CD4-positive, alpha-beta T cell treated with Interleukin-4 for 1 hour (primary cell): ENCODE results near the gene ARHGAP24.

Source experiments
- DNase-seq, 2 donors: peaks; one replicate each; pipeline ENCODE4 v3.0.0-alpha.2; 2020 to 2022

ARHGAP24 gene

DNA sequence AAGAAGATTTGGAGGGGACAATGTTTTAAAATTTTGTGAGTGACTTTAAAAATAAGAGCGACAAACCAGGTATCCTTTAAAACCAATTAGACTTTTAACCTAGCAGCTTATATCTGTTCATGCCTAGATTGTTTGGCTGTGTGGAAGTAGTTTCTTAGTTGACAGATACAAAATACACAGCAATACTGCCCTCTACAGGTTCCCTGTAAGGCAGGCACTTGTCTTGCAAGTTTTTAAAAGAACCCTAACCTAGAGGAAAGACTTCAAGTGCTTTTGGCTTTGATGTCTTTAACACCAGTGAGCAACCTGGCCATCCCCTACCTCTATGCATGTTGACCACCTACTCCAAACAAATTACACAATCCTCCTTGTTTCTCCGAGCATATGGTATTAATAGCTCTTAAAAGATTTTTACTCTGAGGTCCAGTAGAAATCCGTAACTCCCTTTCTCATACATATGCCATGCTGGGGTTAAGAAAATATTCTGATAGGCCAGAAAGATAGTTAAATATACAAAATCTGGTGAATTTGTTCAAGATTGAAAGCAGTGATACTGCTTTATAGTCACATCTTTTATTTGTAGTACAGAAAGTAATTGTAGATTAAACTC is 273.0 kb downstream of the ARHGAP24 start:
- DNase-seq = peak; percentile 19 to 42

DNA sequence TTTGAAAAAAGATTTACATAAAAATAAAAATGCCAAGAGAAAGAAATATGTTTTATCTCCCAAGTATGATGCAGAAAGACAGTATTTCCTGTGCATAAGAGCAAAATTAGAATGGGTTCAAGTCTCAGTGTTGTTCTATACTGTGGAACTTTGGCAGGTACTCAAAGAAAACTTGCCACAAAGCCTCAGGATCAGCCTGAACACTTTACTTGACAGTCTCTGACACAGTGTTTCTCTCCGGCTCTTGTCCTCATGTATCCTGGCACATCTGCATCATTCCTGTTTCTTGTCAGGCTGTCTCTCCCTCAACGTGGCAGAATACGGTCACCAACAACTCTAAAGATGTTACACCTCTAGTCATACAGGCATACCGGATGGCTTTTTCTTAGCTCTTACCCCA is 273.7 kb downstream of the ARHGAP24 start:
- no peak for DNase-seq

DNA sequence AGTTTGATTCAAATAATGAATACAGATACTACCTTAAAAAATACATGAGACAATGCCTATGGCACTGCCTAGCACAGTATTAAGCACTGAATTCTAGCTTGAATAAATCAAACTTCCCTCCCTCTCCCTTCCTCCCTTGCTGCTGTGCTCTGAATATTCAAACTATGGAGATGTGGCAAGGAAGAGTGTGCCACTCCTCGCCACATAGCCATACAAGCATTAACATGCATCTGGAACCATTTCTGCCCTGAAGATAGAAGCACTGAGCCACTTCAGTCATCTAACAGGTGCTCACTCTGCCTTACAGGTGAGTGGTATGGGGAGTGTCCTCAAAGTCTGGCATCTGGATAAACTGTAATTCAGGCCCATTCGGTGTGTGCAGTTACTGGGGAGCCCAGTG is 276.9 kb downstream of the ARHGAP24 start:
- no peak for DNase-seq

DNA sequence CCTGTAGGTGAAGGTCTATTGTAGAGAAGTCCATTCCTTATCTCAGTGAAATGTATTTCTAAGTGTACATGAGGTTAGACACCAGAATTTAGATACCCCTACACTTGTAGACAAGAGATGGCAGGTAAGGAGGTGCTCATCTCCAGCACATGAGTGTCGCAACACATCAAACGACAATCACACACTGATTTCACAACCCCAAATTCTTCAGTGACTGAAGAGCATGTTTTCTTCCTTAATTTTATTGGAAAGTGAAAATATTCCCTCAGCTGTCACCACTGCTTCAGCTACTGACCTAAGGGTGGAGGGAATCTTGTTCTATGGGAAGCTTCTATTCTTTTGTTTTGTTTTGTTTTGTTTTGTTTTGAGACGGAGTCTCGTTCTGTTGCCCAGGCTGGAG is 280.3 kb downstream of the ARHGAP24 start:
- no peak for DNase-seq

DNA sequence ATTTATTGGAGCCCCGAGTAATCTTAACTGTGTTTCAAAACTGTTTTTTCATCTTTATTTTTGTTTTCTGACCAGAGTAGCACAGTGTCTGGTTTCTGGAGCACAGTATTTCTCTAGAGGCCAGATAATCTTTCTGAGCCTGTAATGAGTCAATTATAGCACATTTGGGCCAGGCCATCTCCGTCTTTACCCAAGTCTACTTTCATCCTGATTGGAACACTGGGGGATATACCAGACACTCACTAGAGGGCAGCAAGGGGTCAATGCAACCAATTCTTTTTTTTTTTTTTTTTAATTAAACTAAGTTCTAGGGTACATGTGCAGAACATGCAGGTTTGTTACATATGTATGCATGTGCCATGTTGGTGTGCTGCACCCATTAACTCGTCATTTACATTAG is 282.0 kb downstream of the ARHGAP24 start:
- no peak for DNase-seq

DNA sequence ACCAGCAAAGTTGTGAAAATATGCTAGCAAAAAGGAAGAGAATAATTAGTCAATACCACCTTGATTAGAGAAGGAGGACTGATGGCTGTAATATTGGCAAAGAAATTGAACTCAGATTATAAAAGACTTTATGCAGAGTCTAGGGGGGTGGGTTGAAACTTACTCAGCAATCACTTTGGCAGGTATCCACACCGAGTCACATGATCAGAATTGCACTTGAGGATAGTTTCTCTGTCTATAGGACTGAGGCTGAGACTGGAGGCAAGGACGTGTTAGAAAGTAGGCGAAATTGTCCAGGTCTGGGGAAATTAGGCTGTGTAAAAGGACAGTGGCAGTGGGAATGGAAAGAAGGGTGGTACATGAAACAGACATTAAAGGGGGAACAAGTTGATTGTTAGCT is 284.4 kb downstream of the ARHGAP24 start:
- DNase-seq = no peak

DNA sequence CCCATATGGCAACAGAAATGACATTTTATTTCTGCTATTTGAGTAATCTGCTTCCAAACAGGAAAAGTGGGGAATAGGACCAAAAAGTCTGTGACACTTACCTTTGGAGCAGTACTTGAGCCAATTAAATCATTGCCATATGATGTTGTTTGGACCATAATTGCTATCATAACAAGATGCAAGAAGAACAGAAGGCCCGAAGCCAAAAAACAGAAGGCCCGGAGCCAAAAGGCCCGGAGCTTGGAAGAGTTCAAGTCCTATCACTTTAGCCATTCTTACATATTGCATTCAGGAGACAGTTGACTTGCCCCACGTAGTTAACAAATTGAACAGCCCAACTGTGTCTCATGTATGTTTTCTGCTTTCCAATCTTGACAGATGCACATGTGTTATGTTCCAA is 285.6 kb downstream of the ARHGAP24 start:
- DNase-seq = no peak

DNA sequence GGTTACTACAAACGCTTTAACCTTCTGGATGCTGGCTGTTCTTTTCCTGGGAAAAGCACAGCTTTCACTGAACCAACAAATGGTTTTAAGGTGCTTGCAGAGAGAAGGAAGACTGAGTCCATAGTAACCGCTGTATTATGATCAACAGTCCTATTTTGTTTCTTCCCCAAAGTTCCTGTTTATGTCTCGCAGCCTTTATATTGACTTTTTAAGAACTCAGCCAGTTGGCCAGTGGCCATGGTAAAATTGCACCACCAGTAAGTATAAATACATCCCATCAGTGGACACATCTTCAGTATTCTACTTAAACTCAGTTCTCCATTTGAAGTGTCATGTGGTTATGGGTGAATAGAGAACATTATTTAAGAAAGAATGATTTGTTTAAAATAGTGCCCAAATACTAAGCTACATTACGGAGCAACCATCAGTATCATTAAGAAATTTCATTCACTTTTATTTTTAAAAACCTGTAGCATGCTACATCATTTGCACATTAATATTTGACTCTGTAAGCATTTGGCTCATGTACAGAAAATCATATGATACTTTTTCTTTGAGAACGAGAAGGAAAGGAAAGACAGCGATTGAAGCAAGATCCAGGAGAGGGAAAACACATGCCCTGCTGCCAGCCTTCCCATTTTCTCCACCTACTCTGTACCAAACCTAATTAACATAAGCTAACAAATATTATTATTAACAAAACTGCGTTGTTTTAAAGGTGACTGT is 287.0 kb downstream of the ARHGAP24 start:
- peak in 1 of 2 donors; percentile 41 for DNase-seq

DNA sequence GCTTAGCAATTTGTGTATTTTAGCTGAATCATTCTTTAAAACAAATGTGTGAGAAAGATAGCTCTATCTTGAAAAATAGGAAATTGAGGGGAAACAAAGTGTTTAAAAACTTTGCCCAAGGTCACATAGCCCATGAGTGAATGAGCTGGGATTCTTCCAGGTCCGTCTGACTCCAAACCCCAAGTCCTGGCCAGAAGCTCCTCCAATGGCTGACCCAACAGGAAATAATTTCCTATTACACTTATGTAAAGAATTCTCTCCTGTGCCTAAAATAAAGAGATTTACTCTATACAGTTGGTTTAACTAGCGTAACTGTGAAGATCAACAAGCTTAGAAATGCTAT is 287.6 kb downstream of the ARHGAP24 start:
- DNase-seq = no peak

DNA sequence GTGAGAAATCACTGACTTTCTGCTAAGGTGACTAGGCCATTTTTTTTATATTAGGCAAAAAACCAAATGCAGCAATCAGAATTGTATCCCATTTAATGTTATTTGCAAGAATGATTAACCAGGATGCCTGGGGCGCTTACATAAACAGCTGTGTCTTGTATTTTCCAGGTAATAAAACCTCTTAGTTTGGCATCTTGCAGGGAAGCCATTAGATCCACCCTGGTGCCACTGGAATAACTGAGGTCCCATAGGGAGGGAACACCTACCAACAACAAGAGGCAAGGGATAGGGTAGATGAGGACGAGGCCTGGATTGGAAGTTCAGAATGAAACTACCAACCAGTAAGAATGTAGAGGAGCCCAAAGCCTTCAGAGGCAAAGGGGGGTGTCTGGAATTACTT is 288.3 kb downstream of the ARHGAP24 start:
- DNase-seq = no peak

DNA sequence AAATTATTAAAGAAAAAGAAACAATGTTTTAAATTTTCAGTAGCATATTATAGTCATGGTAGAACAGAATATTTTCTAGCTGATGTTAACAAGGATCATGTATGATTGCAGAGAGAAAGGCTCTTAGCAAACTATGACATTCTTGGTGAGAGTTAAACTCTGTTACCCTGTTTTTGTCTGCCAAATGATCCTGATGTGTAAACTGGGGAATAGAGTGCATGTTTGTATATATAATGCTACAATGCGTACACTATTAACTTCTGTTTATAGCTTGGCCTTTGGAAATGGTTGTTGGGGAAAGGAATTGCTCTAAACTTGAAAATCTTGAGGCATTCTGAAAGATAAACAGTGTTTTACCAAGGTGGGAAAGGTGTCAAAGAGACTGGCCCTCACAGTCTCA is 292.7 kb downstream of the ARHGAP24 start:
- DNase-seq = no peak

DNA sequence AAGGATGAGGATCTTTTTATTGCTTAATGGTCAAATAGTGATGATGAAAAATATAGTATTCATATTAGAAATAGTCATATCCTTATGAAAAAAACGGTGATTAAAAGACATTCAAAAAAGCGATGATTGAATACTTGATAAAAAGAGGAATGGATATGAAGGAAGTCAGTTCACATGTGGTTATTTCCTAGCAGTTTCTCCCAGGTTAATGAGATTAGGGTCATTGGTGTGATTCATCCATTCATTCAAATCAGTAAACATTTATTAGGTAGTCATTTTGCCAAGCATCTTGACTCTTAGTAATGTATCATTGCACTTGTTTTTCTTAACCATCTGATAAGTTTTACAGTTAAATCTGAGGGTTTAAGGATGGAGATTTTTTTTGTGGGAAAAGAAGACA is 294.1 kb downstream of the ARHGAP24 start:
- no peak for DNase-seq

DNA sequence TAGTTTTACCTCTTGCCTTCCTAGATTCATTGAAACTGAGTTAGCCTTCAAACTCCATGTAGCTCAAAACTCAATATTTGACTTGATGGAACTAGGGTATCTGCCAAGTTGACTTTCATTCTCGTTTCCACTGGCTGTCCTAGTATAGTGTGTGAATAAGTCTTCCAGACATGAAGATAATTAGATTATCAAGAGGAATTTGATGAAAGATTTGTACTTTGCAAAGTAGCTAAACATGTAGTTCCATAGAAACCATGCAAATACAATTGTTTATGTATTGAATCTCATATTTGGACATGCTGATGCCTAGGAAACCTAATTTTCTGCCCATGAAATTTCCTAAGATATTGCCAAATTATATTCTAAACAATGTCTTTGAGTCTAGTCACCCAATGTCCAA is 297.5 kb downstream of the ARHGAP24 start:
- no peak for DNase-seq

DNA sequence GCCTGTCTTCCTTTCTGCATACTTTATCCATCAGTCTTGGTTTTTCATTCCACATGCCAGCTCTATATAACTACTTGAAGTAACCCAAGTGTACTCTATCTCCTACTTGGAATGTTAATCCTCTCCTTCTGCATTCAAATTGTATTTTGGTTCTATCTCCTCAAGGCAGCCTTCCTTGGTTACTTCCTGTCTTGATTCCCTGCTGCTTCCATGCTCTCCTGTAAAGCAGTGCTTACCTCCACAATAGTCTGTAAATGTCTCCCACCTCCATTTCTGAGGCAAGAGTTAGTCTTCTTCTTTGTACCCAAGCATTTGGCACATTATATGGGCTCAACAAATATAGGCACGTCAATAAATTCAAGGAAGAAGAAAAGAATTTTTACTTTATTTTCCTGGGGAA is 298.4 kb downstream of the ARHGAP24 start:
- DNase-seq = no peak

DNA sequence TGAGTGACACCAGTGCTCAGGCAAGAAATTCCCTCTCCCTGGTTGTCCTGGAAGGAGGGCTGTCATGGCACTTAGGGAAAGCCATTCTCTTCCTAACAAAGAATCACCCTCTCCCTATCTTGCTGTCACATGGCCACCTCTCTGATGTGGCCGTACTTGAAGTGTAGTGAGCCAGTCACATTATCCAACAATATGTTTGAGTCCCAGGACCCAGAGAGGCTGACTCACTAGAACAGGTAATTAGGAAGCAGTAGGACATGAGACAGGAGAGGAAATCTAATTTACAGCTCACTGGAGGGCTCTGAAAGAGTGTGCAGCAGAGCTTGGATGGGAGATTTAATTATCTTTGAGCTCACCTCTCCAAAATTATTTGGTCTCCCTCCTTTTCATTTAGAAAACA is 299.1 kb downstream of the ARHGAP24 start:
- no peak for DNase-seq

DNA sequence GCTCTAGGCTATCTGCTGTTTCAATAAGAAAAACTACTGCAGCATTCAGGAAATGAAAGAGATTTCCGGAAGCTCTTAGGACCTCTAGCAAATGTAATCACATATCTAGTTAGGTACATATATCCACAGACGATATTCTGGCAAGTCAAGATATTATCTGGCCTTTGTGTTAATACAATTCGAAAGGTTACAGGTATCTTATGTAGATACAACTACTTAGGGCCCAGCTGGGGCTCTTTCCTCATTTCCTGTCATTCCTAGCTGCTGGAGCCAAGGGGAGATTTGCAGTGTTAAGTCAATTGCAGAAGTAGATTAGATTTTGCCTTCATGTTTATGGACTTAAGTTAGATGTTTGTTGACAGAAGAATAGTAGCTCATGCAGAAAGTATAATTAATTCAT is 299.5 kb downstream of the ARHGAP24 start:
- DNase-seq = no peak

DNA sequence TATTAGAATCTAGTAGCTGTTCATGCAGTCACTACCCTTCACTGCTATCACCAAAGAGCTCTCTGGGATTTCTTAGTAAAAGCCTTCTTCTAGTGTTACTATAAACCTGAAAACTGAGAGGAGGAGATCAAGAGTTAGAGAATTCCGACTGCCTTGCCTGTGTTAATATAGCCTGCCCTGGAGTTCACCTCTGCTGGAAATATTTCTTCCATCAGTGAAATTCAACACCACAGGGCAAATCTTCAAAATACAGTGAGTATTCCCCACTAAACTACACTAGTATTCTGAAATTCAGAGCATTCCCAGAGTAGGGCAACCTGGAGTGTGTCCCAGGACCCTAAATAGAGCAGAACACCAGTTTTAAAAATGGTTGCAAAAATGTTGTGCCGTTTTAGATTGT is 301.1 kb downstream of the ARHGAP24 start:
- no peak for DNase-seq

DNA sequence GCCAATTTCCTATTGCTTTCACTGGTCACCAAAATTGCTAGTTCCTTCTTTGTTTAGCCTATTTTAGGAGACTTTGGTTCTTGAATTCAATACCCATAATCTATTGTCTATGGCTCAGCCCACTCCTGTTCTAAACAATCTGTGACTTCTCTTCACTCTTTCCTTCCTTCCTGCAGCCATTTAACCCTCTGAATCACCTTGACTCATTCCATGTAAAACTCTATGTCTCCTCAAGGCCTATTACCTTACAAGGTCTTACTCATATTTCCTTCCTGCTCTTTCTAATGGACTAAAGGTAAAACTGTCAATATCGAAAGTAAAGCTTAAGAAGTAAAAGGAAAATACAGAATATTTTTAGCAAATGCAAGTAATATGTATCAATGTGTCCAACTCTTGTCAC is 301.6 kb downstream of the ARHGAP24 start:
- DNase-seq = no peak

DNA sequence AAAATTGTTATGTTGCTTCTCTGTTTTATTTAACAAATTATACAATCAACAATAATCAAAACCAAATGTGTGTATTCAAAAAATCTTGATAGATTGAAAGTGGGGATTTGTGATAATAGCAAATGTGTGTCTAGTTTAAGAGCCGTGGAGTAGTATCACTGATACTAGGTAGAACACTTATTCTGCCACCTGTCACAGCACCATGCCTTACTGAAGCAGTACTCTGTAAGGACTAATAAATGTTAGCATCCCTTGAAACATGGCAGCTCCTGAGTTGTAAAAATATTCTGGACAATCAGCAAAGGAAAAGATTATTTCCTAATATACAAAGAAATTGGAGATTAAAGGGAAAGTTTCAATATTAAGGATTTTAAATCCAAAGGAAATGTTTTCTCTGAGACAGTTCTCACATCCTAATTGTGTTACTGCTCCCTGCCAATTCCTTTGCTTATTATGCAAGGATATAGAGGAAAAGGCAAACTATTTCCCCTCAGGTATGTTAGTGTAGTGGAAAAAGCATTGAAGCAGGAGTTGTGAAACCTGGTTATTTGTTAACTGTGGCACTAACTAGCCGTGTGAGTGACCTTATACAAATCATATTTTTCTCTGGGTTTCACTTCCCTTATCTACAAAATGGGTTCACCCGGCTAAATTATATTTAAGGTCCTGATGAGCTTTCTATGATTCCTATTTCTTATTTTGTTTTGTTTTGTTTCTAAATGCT is 303.1 kb downstream of the ARHGAP24 start:
- no peak for DNase-seq

DNA sequence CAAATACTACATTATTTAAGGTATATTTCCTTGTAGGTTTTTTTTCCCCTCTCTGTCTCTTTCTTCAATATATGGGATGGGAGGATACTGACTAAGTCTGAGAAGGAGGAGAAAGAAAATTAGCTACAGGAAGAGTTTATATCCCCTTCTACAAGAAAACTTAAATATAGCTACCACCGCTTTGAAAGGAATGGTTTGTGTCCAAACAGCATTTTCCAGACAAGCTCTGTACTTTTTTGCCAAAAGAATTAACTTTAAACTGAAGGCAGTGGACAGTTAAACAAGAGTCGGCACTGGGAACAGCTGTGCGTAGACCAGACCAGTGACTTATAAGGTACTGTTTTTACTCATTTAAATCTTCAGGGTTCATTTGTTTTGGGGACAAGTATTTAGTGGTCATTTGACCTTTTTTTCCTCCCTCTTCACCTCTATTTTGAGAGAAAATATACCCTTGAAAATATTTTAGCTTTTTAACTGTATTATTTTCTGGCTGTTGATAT is 303.7 kb downstream of the ARHGAP24 start:
- no peak for DNase-seq

DNA sequence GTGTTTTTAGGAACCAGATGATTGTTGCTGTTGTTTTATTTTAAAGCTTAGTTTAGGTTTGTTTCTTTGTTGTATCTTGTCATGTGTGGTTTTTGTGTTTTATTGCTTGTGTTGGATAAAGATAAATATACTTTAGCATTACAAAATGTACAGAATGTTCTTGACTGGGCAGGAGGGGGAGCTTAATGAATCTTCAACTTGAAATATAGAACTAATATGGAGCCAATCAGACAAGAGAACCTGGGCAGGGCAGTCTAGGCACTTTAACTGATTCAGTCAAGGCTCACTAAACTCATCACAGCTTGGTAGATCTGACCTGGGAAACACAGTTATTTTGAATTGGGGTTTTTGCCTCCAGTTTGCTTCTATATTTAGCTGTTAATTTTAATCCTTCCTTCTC is 304.2 kb downstream of the ARHGAP24 start:
- no peak for DNase-seq

DNA sequence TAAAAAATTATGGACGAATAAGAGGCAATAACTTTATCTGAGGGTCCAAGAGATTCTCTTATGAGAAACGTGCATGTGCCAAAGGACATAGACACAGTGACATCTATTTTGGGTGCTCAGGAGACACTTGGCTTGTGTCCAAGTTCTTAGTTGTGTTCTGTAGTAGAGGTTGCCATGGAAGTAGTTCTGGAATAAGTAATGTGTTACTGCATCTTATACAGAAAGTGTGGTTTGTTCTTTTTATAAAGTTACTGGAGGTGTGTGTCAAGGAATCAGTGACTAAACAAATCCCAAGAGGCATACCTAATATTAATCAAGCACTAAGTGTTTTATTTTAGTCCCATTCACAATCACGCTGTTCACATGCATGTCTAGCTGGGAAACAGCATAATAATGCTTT is 305.7 kb downstream of the ARHGAP24 start:
- DNase-seq = no peak

DNA sequence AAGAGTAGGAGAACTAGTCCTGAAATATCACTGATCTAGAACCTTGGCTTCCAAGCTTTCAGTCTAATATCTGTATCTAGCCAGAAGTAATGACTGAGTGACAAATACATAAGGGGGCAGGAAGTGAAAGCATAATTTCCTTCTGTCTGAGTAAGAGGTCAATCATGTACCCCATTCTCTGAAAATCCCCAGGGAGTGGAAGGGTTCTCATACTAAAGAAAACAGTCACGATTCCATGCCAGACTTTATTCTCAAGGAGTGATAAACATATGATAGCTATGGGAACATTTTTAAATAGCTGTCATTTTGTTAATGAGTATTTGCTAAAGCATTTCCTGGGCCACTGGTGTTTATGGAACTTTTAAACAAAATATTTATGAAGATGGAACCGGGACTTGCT is 308.5 kb downstream of the ARHGAP24 start:
- no peak for DNase-seq

DNA sequence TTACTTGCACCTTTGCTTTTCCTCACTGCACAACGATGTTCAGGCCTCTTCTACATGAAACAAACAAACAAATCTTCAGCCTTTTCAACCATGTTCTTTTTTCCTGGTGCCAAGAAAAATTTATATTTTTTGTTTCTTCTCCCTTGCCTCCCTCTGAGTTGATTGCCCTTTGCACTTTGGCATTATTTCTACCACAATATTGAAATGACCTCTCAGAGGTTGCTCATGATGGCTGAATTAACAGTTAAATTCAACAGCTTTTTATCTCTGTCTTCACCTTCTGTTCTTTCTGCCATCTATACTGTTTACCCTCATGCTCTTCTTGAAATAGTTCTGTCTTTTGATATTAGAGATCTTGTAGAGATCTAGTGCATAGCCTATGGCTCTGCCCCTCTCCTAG is 308.9 kb downstream of the ARHGAP24 start:
- no peak for DNase-seq
